HEK293 (cell line): ENCODE results near the gene ANKRD9.

ENCODE experiments used
- BCL11B ChIP-seq: fragments of 450-650 bp; formaldehyde crosslinking; IDR thresholded peaks from 2 replicates; pipeline ENCODE4 v1.5.1; 2016; ENCODE audit warnings: low read depth, missing biosample characterization, missing genetic modification characterization
- PRDM4 ChIP-seq: fragments of 450-650 bp; formaldehyde crosslinking; IDR thresholded peaks from 2 replicates; pipeline ENCODE4 v1.5.1; 2017; ENCODE audit warnings: missing biosample characterization, missing genetic modification characterization
- TCF7L2 ChIP-seq: IDR thresholded peaks from 2 replicates; pipeline ENCODE4 v1.6.1; 2011; ENCODE audit warnings: low read depth, mild to moderate bottlenecking, inconsistent platforms, low read length, moderate library complexity, borderline replicate concordance
- ZNF23 ChIP-seq: fragments of 450-650 bp; formaldehyde crosslinking; IDR thresholded peaks from 2 replicates; pipeline ENCODE4 v1.5.1; 2016; ENCODE audit warnings: missing biosample characterization, missing genetic modification characterization, borderline replicate concordance
- ZNF449 ChIP-seq: fragments of 450-650 bp; formaldehyde crosslinking; IDR thresholded peaks from 2 replicates; pipeline ENCODE4 v1.5.1; 2017; ENCODE audit warnings: missing biosample characterization, mild to moderate bottlenecking, missing genetic modification characterization, moderate library complexity

GRCh38 chr14:102486513-102487203 lies 22.9 kb downstream of the ANKRD9 start:
- TF ChIP-seq ZNF23 (no peak), BCL11B (tag by site-specific recombination) (no peak), PRDM4 (tag by site-specific recombination) (no peak), TCF7L2 (no peak), ZNF449 (no peak)
